ENCODE results near the gene NDST3.

NDST3 gene

GRCh38 chr4:118193421-118193820 is 159.1 kb downstream of the NDST3 start:
- Mint-ChIP-seq H3K27ac (no peak overlapping the region), H3K4me3 (no peak overlapping the region), H3K9me3 (no peaks in the 10 kb centered on the region), H3K4me1 (no peaks in the 10 kb centered on the region), H3K27me3 (peaks cover 1% of the 10 kb centered on the region), H3K36me3 (no peaks in the 10 kb centered on the region)

DNA sequence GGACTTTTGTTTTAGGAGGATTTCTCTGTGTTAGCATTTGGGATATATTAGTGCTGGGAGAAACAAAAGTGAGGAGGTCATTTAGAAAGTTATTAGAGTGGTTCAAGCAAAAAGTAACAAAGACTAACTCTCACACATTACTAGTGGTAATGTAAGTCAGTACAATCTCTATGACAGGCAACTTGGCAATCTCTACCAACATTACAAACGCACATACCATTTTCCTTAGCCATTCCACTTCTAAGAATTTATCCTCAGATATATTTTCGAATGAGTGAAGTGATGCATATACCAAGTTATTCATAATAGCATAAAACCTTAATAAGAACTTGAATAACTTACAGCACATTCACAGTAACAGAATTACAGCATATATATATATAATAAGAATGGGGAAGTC is 172.3 kb downstream of the NDST3 start:
- H3K36me3 Mint-ChIP-seq, result no peaks in the 10 kb centered on the region
- H3K4me1 Mint-ChIP-seq, result no peaks in the 10 kb centered on the region
- peaks cover 6% of the 10 kb centered on the region for H3K9me3 Mint-ChIP-seq
- no peak overlapping the region for H3K27ac Mint-ChIP-seq
- H3K4me3 Mint-ChIP-seq, result no peak overlapping the region
- peaks cover 5% of the 10 kb centered on the region for H3K27me3 Mint-ChIP-seq

GRCh38 chr4:118213101-118213500 is 178.8 kb downstream of the NDST3 start:
- Mint-ChIP-seq H3K27me3 (peaks cover 3% of the 10 kb centered on the region), H3K36me3 (no peaks in the 10 kb centered on the region), H3K27ac (no peak overlapping the region), H3K4me3 (no peak overlapping the region), H3K4me1 (no peaks in the 10 kb centered on the region), H3K9me3 (no peaks in the 10 kb centered on the region)

GRCh38 chr4:118215826-118216225 is 181.5 kb downstream of the NDST3 start:
- Mint-ChIP-seq H3K9me3 (no peaks in the 10 kb centered on the region), H3K27me3 (no peaks in the 10 kb centered on the region), H3K4me1 (no peaks in the 10 kb centered on the region), H3K36me3 (no peaks in the 10 kb centered on the region), H3K27ac (no peak overlapping the region), H3K4me3 (no peak overlapping the region)

DNA sequence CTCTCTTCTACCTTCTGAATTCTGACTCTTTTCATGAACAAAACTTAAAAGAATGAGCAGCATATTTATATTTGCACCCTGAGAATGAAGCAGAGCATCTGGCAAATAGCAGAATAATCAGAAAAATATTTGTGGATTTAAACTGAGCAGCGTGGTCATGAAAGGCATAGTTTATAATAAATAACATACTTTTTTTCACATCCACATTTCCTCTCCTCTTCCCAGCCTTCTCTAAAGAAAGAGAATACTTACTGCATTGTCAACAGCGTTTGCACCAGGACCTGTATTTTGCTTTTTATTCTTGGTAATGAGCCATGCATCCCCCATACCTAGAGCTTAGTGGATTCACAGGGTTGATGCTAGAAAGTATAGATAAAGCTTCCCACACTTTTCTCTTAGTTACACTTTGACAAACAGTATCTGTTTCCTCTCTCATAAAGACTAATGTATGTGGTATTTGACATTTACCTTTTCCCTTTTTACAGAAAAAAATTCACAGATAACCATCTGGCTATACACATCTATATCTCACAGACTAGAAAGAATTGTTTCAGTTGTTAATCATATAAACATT is 187.0 kb downstream of the NDST3 start:
- H3K36me3 Mint-ChIP-seq, result no peaks in the 10 kb centered on the region
- H3K9me3 Mint-ChIP-seq, result no peaks in the 10 kb centered on the region
- no peaks in the 10 kb centered on the region for H3K4me1 Mint-ChIP-seq
- H3K27ac Mint-ChIP-seq, result no peak overlapping the region
- H3K27me3 Mint-ChIP-seq, result peaks cover 2% of the 10 kb centered on the region
- H3K4me3 Mint-ChIP-seq, result no peak overlapping the region

DNA sequence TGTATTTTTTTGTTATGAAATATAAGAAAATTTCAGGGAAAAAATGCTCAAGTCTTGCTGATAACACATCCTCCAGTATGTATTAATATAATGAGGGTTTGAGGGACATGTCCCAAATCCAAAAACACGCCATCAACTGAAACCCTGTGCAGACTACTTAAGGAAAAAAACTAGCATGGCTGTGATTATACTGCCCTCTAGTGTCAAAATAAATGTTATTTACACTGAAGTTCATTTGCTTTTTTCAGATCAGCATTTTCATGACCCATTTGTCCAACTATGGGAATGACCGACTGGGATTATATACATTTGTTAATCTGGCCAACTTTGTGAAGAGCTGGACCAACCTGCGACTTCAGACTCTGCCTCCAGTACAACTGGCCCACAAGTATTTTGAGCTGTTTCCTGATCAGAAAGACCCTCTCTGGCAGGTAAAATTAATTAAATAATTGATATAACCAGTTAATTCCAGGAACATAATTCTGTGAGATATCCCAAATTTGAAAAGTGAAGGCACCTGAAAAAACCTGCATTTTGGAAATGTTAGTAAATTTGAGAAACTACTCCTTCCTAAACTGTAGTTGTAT is 190.1 kb downstream of the NDST3 start:
- peaks cover 2% of the 10 kb centered on the region for H3K27me3 Mint-ChIP-seq
- no peaks in the 10 kb centered on the region for H3K4me1 Mint-ChIP-seq
- no peaks in the 10 kb centered on the region for H3K9me3 Mint-ChIP-seq
- no peaks in the 10 kb centered on the region for H3K36me3 Mint-ChIP-seq
- H3K27ac Mint-ChIP-seq, result no peak overlapping the region
- no peak overlapping the region for H3K4me3 Mint-ChIP-seq

DNA sequence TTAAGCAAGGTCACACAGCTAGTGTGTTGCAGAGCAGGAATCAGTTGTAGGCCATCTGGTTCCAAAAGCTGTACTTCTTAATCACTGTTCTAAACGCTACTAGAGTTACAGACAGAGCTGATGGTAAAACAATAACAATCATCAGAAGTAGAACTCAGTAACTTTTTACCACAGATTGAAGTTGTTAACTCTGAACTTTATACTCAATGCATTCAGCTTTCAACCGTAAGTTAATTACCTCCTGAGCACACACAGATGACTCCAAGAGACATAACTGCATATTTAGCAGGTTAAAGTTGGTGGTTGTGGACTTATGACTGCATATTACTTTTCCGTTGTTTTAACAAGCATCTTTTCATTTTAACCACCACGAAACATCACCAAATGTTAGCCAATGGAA is 191.2 kb downstream of the NDST3 start:
- H3K27ac Mint-ChIP-seq, result no peak overlapping the region
- no peak overlapping the region for H3K4me3 Mint-ChIP-seq
- H3K9me3 Mint-ChIP-seq, result no peaks in the 10 kb centered on the region
- no peaks in the 10 kb centered on the region for H3K36me3 Mint-ChIP-seq
- H3K27me3 Mint-ChIP-seq, result peaks cover 2% of the 10 kb centered on the region
- H3K4me1 Mint-ChIP-seq, result no peaks in the 10 kb centered on the region

GRCh38 chr4:118226311-118227010 is 192.2 kb downstream of the NDST3 start:
- Mint-ChIP-seq H3K4me1 (no peaks in the 10 kb centered on the region), H3K27me3 (peaks cover 2% of the 10 kb centered on the region), H3K9me3 (no peaks in the 10 kb centered on the region), H3K27ac (no peak overlapping the region), H3K4me3 (no peak overlapping the region), H3K36me3 (no peaks in the 10 kb centered on the region)

DNA sequence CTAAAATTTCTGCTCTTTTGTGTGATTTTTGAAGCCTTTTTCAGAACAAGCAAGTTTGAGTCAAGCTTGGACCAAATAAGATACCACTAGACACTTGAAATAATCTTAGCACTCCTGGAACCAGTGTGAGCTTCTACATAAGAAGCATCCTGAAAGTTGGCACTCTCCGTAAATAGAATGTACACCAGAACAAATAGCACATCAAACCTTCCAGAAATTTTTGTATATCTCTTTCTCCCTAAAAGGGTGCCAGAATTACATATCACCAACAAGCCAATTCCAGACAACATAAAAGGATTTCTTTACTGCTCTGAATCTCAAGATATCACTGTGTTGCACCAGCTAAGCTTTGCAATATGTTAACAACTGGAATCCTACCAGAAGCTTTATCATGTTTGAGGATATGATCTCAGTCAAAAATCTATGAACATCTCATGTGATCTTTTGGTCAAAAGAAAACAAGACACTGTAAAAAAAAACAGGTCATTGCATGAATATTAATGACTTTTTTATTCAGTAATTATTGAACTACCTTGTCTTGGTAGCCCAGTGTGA is 201.4 kb downstream of the NDST3 start:
- Mint-ChIP-seq H3K36me3 (no peaks in the 10 kb centered on the region), H3K9me3 (no peaks in the 10 kb centered on the region), H3K27me3 (peaks cover 1% of the 10 kb centered on the region), H3K4me1 (no peaks in the 10 kb centered on the region), H3K27ac (no peak overlapping the region), H3K4me3 (no peak overlapping the region)

DNA sequence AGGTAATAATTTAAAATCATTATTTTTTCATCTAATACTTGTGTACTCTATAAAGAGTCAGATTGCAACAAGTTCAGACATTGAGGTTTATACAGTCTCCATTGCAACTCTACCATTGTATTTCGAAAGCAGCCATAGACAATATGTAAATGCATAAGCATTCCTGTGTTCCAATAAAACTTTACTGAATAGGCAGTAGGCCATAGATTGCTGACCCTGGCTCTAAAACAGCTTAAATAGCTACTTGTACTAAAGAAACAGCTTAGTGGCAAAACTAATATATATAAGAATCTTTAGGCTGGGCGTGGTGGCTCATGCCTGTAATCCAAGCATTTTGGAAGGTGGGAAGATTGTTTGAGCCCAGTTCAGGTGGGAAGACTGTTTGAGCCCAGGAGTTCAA is 203.2 kb downstream of the NDST3 start:
- Mint-ChIP-seq H3K27me3 (peaks cover 1% of the 10 kb centered on the region), H3K4me3 (no peak overlapping the region), H3K27ac (no peak overlapping the region), H3K9me3 (no peaks in the 10 kb centered on the region), H3K4me1 (no peaks in the 10 kb centered on the region), H3K36me3 (no peaks in the 10 kb centered on the region)

- Mint-ChIP-seq H3K27me3 (no peaks in the 10 kb centered on the region), H3K27ac (no peak overlapping the region), H3K9me3 (no peaks in the 10 kb centered on the region), H3K4me3 (no peak overlapping the region), H3K36me3 (no peaks in the 10 kb centered on the region), H3K4me1 (peaks cover 3% of the 10 kb centered on the region)
Measured at GRCh38 chr4:118249890-118250289, 215.6 kb downstream of the NDST3 start.

DNA sequence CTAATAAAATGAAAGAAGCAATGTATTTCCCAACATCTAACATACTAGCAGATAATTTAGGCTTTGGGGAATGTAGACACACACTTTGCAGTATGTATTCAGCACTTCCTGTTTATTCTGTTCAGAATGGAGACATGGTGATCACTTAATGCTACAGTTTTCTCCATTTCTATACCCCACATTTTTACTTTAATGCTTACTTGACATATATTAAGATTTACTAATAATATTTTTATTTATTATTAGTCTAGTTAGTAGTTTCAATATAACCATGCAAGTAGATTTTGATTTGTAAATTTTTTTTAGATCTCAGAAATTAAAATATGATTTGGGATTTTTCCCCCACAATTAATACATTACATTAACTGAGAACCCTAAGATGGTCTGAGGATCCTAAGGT is 220.1 kb downstream of the NDST3 start:
- no peak overlapping the region for H3K27ac Mint-ChIP-seq
- no peak overlapping the region for H3K4me3 Mint-ChIP-seq
- no peaks in the 10 kb centered on the region for H3K36me3 Mint-ChIP-seq
- no peaks in the 10 kb centered on the region for H3K27me3 Mint-ChIP-seq
- no peaks in the 10 kb centered on the region for H3K9me3 Mint-ChIP-seq
- no peaks in the 10 kb centered on the region for H3K4me1 Mint-ChIP-seq

DNA sequence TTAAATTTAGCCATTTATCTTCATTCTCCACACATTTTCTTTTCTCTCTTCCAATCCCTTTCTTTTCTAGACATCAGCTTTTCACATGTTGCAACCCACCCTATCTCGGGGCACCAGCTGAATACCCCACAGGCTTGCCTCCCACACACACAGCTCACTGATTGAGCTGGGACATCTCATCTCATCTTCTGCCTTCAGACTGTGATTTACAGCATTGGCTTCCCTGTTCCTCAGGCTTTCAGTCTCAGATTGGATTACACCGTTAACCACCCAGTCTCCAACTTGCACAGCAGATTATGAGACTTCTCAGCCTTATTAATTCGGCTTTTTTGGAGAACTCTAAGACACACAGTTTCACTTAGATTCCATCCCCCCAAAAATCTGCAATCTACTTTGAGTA is 224.8 kb downstream of the NDST3 start:
- no peaks in the 10 kb centered on the region for H3K4me1 Mint-ChIP-seq
- peaks cover 6% of the 10 kb centered on the region for H3K27me3 Mint-ChIP-seq
- no peak overlapping the region for H3K4me3 Mint-ChIP-seq

DNA sequence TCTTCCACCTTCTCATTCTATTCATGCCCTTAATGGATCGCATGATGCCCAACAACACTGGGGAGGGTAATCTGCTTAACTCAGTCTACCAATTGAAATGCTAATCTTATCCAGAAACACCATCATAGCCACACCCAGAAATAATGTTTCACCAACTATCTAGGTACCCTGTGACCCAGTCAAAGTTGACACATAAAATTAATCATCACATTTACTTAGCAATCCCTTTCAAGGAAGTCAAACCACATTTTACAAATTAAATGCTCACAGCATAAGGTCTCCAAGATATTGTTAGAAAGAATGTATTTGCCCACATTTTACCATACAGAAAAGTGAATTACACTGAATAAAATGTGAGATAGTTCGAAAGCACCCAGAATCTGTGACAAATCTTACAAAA is 226.0 kb downstream of the NDST3 start:
- Mint-ChIP-seq H3K36me3 (no peaks in the 10 kb centered on the region), H3K27me3 (peaks cover 6% of the 10 kb centered on the region), H3K9me3 (no peaks in the 10 kb centered on the region), H3K27ac (no peak overlapping the region), H3K4me3 (no peak overlapping the region), H3K4me1 (no peaks in the 10 kb centered on the region)

More for the DNA sequence above, 224.8 kb downstream of the NDST3 start:
- Mint-ChIP-seq H3K27ac (no peak overlapping the region), H3K36me3 (no peaks in the 10 kb centered on the region), H3K9me3 (no peaks in the 10 kb centered on the region)

- Mint-ChIP-seq H3K9me3 (no peaks in the 10 kb centered on the region), H3K27ac (no peak overlapping the region), H3K27me3 (peaks cover 6% of the 10 kb centered on the region), H3K36me3 (no peaks in the 10 kb centered on the region), H3K4me1 (no peaks in the 10 kb centered on the region), H3K4me3 (no peak overlapping the region)
Measured at GRCh38 chr4:118264096-118264495, 229.8 kb downstream of the NDST3 start.

Measured in activated naive CD4-positive, alpha-beta T cell treated with anti-CD3 and anti-CD28 coated beads, Interleukin-2, amount 50 U/mL, for 24 hours (primary cell).